Hematopoietic multipotent progenitor cell (in vitro differentiated cells): ENCODE data around the gene FCF1. TPM values are rescaled to one million over a fixed set of nuclear protein-coding genes. Genes with fewer than 3 reads are reported as not detected.
"Not testable (repeated sequence)": the region's sequence is repeated elsewhere in the genome, so short reads cannot be mapped to it uniquely, and the experiment has no call there.

Experiments
- DNase-seq, 3 donors: peaks; one replicate each; pipeline ENCODE4 v3.0.0-alpha.2; 2011 to 2015; ENCODE audit warnings: low read depth in 2 of 3, low spot score in 2 of 3
- total RNA-seq: library from RNA; depleted of rRNA; stranded (reverse); fragments of >200 nt; gene quantifications from one replicate; pipeline ENCODE4 v1.2.3, GENCODE V29; 2012

FCF1 gene
- total RNA-seq, 1 donor, result 13.7 TPM

- DNase-seq, result no peak
These were observed 15.0 kb upstream of the FCF1 start for GRCh38 chr14:74697976-74698375.

DNA sequence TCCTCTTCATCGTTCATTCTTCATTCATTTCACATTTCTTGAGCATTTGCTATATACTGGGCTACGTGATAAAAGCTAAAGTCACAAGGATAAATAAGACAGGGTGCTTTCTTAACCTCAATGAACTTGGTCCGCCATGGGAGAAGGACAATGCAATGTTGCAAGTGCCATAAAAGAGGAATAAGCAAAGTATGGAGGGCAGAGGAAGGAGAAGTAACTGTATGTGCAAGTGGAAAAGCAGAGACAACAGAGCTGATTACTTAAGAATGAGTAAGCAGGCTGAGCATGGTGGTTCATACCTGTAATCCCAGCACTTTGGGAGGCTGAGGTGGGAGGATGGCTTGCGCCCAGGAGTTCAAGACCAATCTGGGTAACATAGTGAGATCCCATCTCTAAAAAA, 14.5 kb upstream of the FCF1 start:
- DNase-seq, result no peak

GRCh38 chr14:74702293-74702692, 10.7 kb upstream of the FCF1 start:
- DNase-seq, result no peak

DNA sequence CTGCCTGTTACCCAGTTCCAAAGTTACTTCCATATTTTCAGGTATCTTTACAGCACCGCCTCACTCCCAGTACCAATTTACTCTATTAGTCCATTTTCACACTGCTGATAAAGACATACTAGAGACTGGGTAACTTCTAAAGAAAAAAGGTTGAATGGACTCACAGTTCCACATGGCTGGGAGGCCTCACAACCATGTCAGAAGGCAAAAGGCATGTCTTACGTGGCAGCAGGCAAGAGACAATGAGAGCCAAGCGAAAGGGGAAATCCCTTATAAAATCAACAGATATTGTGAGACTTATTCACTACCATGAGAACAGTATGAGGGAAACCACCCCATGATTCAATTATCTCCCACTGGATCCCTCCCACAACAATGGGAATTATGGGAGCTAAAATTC, 9.9 kb upstream of the FCF1 start:
- DNase-seq, result no peak

GRCh38 chr14:74704656-74705055, 8.3 kb upstream of the FCF1 start:
- no peak for DNase-seq

- no peak for DNase-seq
These were observed 7.1 kb upstream of the FCF1 start for GRCh38 chr14:74705613-74706500.

DNA sequence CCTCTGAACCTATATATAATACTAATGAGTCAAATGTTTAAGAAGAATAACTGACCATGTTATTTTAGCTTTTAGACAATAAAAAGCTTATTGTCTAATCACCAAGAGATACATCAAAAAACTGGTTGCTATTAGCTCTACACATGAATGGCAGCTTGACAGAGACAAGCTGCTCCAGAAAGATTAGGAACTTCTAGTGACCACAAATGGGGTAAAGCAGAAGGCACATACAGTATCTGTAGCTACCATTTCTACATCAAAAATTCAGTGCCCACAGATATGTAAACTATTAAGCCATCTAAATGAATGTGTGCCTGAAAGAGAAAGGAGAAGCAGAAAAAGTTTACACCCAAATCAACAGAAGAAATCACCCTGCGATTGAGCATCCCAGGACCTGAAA, 2.5 kb upstream of the FCF1 start:
- DNase-seq, result peak in 2 of 3 donors; percentile 45 to 73

DNA sequence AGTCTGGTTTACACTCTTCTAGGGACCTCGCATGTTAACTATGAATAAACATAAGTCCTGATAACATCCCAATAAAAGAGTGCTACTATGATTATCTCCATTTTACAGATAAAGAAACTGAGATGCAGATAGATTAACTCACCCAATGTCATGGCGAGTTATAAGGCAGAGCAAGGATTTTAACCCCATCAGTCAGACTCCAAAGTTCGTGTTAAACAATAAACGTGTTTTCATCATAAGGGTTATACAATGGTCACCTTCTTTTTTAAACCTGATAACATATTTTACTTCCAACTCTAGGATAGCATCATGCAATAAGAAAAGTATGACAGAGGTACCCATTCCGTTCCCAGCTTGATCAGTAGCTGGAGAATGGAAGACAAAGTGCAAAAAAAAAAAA, 1.3 kb upstream of the FCF1 start:
- DNase-seq, result no peak

- DNase-seq, result no peak
These were observed 421 bp downstream of the FCF1 start for GRCh38 chr14:74713395-74713735.

DNA sequence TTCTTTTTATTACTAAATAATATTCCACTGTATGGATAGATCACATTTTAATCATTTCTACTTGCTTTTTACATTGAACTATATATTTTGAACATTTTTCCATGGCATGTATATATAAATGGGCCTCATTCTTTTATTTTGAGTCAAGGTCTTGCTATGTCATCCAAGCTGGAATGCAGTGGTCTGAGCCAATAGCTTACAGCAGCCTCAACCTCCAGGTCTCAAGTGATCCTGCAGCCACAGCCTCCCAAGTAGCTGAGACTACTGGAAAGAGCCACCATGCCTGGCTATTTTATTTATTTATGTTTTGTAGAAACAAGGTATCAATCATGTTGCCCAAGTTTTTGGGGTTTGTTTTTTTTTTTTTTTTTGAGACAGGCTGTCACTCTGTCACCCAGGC, 7.6 kb downstream of the FCF1 start:
- no peak for DNase-seq

DNA sequence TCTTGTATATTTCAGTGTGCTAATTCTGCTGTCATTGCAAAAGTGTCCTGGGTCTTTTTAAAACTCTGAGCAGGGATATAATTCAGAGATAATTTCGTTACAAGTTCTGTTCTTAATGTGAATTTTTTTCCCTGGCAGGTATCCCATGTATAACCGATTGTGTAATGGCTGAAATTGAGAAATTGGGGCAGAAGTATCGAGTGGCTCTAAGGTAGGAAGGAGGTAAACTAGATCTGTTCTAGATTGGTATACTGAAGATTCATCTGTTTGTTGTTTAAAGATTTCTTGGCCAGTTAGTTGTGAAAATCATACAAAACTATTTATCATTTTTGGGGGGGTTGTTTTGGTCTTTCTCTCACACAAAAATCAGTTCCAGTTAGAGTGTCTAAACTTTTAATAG, 10.2 kb downstream of the FCF1 start:
- DNase-seq, result no peak

GRCh38 chr14:74732387-74732786, 19.4 kb downstream of the FCF1 start:
- no peak for DNase-seq

GRCh38 chr14:74733221-74733620, 20.3 kb downstream of the FCF1 start:
- no peak for DNase-seq

GRCh38 chr14:74735125-74735524, 22.2 kb downstream of the FCF1 start:
- no peak for DNase-seq

GRCh38 chr14:74737753-74738325, 24.9 kb downstream of the FCF1 start:
- DNase-seq, result no peak

DNA sequence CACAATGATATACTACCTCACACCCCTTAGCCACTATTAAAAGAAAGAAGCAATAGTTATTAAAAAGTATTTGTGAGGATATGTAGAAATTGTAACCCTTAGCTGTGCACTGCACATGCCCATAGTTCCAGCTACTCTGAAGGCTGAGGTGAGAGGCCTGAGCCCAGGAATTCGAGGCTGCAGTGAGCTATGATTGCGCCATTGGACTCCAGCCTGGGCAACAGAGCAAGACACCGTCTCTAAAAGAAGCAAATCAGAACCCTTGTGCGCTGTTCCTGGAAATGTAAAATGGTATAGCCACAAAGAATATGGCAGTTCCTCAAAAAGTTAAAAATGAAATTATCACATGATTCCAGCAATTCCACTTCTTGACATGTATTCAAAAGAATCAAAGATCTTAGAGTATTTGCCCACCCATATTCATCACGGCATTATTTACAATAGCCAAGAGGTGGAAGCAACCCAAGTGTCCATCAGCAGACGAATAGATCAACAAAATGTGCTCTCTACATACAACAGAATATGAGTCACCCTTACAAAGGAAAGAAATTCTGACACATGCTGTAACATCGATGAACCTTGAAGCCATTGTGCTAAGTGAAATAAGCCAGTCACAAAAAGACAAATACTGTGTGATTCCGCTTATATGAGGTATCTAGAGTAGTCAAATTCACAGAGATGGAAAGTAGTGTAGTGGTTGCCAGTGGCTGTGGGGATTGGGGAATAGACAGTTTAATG, 26.5 kb downstream of the FCF1 start:
- DNase-seq, result no peak

GRCh38 chr14:74747237-74747636, 34.3 kb downstream of the FCF1 start:
- DNase-seq, result no peak

DNA sequence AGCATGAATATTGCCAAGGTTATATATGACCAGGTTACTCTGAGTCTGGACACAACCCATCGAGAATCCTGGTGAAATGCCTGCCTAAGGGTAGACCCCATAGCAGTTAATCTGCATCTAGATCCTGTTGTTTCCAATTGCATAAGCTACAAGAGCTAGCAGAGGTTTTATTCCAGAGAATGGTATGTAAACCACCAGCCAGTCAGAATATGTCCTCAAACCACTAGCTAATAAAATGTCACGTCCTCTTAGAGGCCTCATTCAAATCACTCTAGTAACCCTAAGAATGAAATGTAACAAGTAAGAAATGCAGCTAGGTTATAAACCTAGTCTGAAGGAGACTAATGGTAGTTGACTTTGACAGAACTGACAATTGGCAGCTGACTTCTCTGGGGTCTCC, 41.2 kb downstream of the FCF1 start:
- DNase-seq, result no peak

DNA sequence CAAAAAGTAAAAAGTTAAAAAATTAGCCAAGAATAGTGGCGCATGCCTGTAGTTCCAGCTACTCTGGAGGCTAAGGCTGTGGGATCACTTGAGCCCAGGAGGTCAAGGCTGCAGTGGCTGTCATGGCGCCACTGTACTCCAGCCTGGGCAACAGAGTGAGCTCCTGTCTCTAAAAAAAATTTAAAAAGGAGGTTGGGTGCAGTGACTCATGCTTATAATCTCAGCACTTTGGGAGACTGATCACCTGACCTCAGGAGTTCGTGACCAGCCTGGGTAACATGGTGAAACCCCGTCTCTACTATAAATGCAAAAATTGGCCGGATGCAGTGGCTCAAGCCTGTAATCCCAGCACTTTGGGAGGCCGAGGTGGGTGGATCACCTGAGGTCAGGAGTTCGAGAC, 42.0 kb downstream of the FCF1 start:
- DNase-seq, result no peak

DNA sequence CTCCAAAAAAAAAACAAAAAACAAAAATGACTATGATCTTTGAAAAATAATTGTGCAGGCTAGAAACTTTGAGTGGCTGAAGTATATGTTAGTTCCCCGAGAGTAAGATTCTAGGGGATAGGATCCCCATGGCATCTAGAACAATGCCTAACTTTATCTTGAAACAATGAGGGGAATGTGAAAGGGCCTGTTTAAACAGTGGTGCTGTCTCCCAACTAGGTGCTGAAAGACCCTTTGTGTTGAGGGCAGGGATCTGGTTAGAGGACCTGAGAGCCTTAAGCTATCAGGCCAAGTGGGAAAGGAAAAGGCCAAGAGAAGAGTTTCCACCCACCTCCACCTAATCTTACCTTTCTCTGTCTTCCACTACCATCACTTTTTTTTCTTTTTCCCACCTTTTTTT, 43.4 kb downstream of the FCF1 start:
- DNase-seq, result no peak

DNA sequence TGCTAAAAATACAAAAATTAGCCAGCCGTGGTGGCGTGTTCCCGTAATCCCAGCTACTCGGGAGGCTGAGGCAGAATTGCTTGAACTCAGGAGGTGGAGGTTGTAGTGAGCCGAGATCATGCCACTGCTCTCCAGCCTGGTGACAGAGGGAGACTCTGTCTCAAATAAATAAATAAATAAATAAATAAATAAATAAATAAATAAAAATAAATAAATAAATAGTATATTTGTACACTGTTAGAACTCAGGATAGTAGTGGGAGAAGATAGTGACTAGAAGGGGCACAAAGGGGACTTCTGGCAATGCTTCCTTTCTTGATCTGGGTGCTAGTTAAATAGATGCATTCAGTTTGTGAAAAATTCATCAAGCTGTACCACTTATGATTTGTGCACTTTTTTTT, 45.6 kb downstream of the FCF1 start:
- not testable (repeated sequence) for DNase-seq
